Keratinocyte (primary cell): ENCODE results near the gene DCDC2B.

Experiments
- CTCF ChIP-seq, 3 experiments: IDR thresholded peaks in 1 of 3; conservative IDR thresholded peaks in 1 of 3; optimal IDR thresholded peaks in 1 of 3; 2 replicates in 2 of 3; 3 replicates in 1 of 3; pipeline versions ENCODE3 to v1.5.1; 2011; ENCODE audit warnings: low read length in 3 of 3, mild to moderate bottlenecking in 3 of 3, moderate library complexity in 2 of 3, control low read depth in 1 of 3, inconsistent platforms in 1 of 3; ENCODE audit not compliant: insufficient read depth in 2 of 3; ENCODE audit errors: extremely low read depth in 1 of 3
- EZH2 ChIP-seq: IDR thresholded peaks from one replicate; pipeline ENCODE4 v1.6.1; 2012; ENCODE audit warnings: inconsistent platforms, mild to moderate bottlenecking, low read length, moderate library complexity

- TF ChIP-seq CTCF (optimal IDR thresholded peaks at IDR 0.05 in 1 of 3, IDR thresholded peaks at IDR 0.05 in 1 of 3, conservative IDR thresholded peaks at IDR 0.05 in 1 of 3; ENCODE audit: extremely low read depth in 1 of 3, insufficient read depth in 2 of 3, low read length in 3 of 3): no peak
- TF ChIP-seq EZH2: no peak
These were observed 48.3 kb downstream of the DCDC2B start for GRCh38 chr1:32257227-32257508.
